Stomach smooth muscle (tissue), 2 donors: ENCODE measurements around the gene DCTN4.
"Not testable (repeated sequence)": the region's sequence is repeated elsewhere in the genome, so short reads cannot be mapped to it uniquely, and the experiment has no call there.

ENCODE experiments used
- H3K27ac ChIP-seq: one replicate; pipeline ENCODE4 v1.7.0; 2013; ENCODE audit warnings: mild to moderate bottlenecking, low read length, inconsistent platforms
- H3K27me3 ChIP-seq, 2 donors: one replicate each; pipeline ENCODE4 v1.7.0; 2013; ENCODE audit warnings: low read length in 2 of 2; ENCODE audit not compliant: insufficient read depth in 2 of 2, control insufficient read depth in 1 of 2
- H3K36me3 ChIP-seq, 2 donors: one replicate each; pipeline ENCODE4 v1.7.0; 2013; ENCODE audit warnings: low read length in 2 of 2; ENCODE audit not compliant: control insufficient read depth in 2 of 2, insufficient read depth in 2 of 2
- H3K4me1 ChIP-seq: one replicate; pipeline ENCODE4 v1.7.0; 2013; ENCODE audit warnings: low read length; ENCODE audit not compliant: control insufficient read depth, insufficient read depth
- H3K4me3 ChIP-seq, 2 donors: one replicate each; pipeline ENCODE4 v1.7.0; 2013; ENCODE audit warnings: low read length in 2 of 2
- H3K9ac ChIP-seq, 2 donors: one replicate each; pipeline ENCODE4 v1.7.0; 2013; ENCODE audit warnings: low read length in 2 of 2, mild to moderate bottlenecking in 1 of 2
- H3K9me3 ChIP-seq, 2 donors: one replicate each; pipeline ENCODE4 v1.7.0; 2013; ENCODE audit warnings: low read length in 2 of 2; ENCODE audit not compliant: control insufficient read depth in 2 of 2
- donor health status: healthy.
- donor health status: Pancreatic carcinoma.

Gene DCTN4

DNA sequence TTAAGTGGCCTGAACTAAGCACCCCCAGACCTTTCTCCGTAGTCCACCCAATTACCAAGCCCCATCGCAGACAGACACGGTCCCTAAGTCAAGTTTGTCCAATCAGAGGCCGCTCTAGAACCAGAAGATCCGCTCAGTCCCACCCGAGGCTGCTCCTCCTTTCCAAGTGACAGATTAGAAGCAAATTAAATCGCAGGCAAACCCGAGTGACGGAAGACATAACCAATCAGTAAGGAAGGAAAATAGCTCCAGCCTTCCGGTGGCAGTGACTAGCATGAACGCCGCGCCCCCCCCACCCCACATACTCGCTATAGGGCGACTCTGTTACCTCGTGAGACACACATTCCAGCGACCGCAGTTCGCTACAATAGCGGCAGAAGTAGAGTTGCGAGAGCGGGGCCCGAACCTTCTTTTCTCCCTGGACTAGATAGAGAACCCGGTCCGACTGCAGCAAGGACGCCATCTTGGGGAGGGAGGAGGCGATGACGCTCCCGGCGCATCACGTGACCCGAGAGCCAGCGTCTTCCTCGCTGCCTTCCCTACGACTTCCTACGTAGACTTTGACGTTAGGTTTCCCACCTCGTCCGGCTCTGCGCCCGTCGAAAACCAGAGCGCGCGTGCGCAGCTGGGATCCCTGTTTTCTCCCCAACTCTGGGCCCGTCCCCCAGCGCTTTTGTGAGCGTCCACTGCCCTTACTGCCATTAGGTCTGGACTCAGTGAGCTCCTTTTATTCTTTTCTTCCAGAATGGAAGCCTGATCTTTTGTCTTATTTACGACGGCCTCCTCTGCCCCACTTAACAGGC lies at the start of gene DCTN4:
Gene DCTN4, minus strand, starts transcription at position 487 of the 803 bp plus-strand sequence. Its CDS starts 24 bp downstream, at position 463.
- Histone ChIP-seq H3K9me3 (no peaks in the 10 kb centered on the region), H3K4me1 (peaks cover 9% of the 10 kb centered on the region), H3K27ac (peak within 1 kb of the TSS; percentile 99), H3K27me3 (no peaks in the 10 kb centered on the region), H3K9ac (peak within 1 kb of the TSS; percentile 95 to 97), H3K36me3 (peaks cover 9 to 16% of the 10 kb centered on the region in 2 donors), H3K4me3 (peak within 1 kb of the TSS; percentile 92 to 95)

GRCh38 chr5:150804388-150804787 lies 45.6 kb upstream of the DCTN4 start:
- H3K27ac ChIP-seq, result no peak overlapping the region
- no peaks in the 10 kb centered on the region for H3K36me3 ChIP-seq
- H3K27me3 ChIP-seq, result no peaks in the 10 kb centered on the region
- no peak overlapping the region for H3K9ac ChIP-seq
- H3K9me3 ChIP-seq, result no peaks in the 10 kb centered on the region
- no peak overlapping the region for H3K4me3 ChIP-seq
- peaks cover 7% of the 10 kb centered on the region for H3K4me1 ChIP-seq

DNA sequence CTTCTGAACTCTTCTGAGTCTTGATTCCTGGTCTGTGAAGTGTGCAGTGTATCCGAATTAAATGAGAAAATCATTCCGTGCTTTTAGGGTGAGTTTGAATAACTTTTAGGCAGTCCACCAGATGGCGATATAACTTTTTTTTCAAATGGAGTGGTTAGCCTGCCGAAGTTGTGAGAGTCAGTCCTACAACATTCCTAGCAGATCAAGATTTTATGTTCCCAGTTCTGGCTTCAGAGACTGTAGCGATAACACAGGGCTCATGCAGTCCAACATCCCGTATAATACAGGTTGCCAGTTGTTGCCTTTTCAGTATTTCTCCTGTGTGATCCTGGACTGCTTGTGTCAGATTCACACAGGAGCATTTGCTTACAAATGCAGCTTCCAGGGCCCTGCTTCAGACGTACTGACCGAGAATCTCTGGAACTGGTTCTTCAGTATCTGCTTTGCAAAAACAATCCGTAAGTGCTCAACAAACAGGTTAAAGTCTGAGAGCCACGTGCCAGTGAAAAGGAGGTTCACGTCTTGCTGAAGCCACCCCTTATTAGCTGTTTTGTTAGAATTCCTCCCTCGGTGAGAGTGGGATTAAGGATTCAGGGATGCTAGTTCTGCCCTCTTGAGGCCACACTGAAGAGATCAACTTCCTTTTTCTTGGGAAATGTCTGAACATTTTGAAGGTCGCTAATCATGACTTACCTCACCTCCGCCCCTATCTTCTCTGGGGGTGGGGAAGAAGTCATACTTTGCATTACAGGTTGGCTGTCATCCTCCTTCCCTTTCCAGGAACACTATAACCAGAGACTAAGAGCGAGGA lies 42.5 kb upstream of the DCTN4 start:
- Histone ChIP-seq H3K4me3 (peak overlapping the region; percentile 52 to 76), H3K27me3 (no peaks in the 10 kb centered on the region), H3K4me1 (peaks cover 7% of the 10 kb centered on the region), H3K9me3 (no peaks in the 10 kb centered on the region), H3K36me3 (peaks cover 7 to 8% of the 10 kb centered on the region in 2 donors), H3K27ac (no peak overlapping the region), H3K9ac (peak overlapping the region; percentile 50 to 79)

DNA sequence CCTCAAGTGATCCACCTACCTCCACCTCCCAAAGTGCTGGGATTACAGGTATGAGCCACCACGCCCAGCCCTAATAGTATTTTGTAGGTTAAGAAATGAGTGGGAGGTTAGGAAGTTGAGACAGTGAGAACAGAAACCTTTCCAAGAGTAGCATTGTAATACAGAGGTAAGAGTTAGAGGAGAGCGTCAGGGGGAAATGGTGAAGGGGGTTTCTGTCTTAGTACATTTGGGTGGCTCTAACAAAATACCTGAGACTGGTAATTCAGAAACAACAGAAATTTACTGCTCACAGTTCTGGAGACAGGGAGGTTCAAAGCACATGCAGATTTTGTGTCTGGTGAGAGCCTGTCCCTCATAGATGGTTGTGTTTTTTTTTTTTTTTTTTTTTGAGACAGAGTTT lies 38.6 kb upstream of the DCTN4 start:
- Histone ChIP-seq H3K36me3 (peaks cover 19 to 20% of the 10 kb centered on the region in 2 donors), H3K27ac (no peak overlapping the region), H3K4me3 (no peak overlapping the region), H3K27me3 (no peaks in the 10 kb centered on the region), H3K9ac (no peak overlapping the region), H3K9me3 (no peaks in the 10 kb centered on the region), H3K4me1 (peaks cover 7% of the 10 kb centered on the region)

- H3K27me3 ChIP-seq, result no peaks in the 10 kb centered on the region
- H3K9ac ChIP-seq, result no peak overlapping the region
- peaks cover 19 to 20% of the 10 kb centered on the region in 2 donors for H3K36me3 ChIP-seq
- no peak overlapping the region for H3K27ac ChIP-seq
- H3K4me1 ChIP-seq, result peaks cover 8% of the 10 kb centered on the region
- H3K4me3 ChIP-seq, result no peak overlapping the region
- H3K9me3 ChIP-seq, result no peaks in the 10 kb centered on the region
Measured at GRCh38 chr5:150794927-150795326, 36.1 kb upstream of the DCTN4 start.

GRCh38 chr5:150793423-150793888 lies 34.6 kb upstream of the DCTN4 start:
- not testable (repeated sequence) for H3K9ac ChIP-seq, H3K9me3 ChIP-seq, H3K4me3 ChIP-seq, H3K27me3 ChIP-seq, H3K27ac ChIP-seq
- H3K36me3 ChIP-seq, result peaks cover 19 to 20% of the 10 kb centered on the region in 2 donors
- peaks cover 11% of the 10 kb centered on the region for H3K4me1 ChIP-seq

DNA sequence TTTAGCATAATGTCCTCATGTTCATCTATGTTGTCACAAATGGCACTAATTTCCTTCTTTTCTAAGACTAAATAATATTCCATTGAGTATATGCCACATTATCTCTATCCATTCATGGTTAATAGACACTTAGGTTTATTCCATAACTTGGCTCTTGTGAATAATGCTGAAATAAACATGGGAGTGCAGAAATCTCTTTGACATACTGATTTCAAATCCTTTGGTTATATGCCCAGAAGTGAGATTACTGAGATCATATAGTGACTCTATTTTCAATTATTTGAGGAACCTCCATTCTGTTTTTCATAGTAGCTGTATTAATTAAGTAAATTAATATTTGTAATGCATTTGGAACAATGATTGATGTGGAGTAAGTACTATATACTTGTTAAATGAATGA lies 32.7 kb upstream of the DCTN4 start:
- Histone ChIP-seq H3K4me1 (peaks cover 11% of the 10 kb centered on the region), H3K36me3 (peaks cover 13 to 15% of the 10 kb centered on the region in 2 donors), H3K9me3 (no peaks in the 10 kb centered on the region), H3K27ac (no peak overlapping the region), H3K4me3 (no peak overlapping the region), H3K27me3 (no peaks in the 10 kb centered on the region), H3K9ac (no peak overlapping the region)

DNA sequence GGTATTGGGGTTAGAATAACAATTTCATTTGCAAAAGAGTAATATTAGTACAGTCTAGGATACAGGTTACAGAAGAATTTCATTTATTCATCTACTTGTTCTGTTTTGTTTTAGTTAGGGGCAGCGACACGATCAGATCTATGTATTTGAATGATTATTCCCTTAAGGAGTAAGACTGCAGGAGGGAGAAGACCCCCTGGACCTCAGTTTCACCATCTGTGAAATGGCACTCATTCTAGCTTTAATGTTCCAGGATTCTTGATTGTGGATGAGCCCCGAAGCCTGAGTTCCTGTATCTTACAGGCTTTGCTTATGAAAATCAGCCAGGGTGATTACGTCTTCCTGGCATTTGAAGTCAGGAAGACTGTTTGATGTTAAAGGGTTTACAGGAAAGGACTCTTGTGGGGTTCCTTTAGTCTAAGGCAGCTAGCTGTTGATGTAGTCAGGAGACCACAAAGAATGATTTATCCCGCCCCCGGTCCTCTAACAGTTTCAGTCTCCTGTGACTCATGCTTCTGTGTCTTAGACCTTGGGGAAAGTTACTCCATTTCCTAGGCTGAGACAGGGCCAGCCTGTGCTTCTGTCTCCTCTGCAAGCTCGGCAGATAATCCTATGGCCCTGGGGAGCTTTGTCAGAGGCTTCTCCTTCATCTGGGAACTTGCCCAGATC lies 31.3 kb upstream of the DCTN4 start:
- no peaks in the 10 kb centered on the region for H3K9me3 ChIP-seq
- H3K36me3 ChIP-seq, result peaks cover 0 to under 1% of the 10 kb centered on the region in 2 donors
- H3K4me3 ChIP-seq, result peak overlapping the region in 1 of 2 donors; percentile 47
- H3K9ac ChIP-seq, result peak overlapping the region in 1 of 2 donors; percentile 30
- H3K27me3 ChIP-seq, result no peaks in the 10 kb centered on the region
- H3K27ac ChIP-seq, result peak overlapping the region; percentile 12
- peaks cover 11% of the 10 kb centered on the region for H3K4me1 ChIP-seq

GRCh38 chr5:150789450-150789849 lies 30.6 kb upstream of the DCTN4 start:
- H3K36me3 ChIP-seq, result no peaks in the 10 kb centered on the region
- H3K4me3 ChIP-seq, result peak overlapping the region; percentile 3 to 16
- no peak overlapping the region for H3K27ac ChIP-seq
- H3K9ac ChIP-seq, result no peak overlapping the region
- no peaks in the 10 kb centered on the region for H3K9me3 ChIP-seq
- H3K27me3 ChIP-seq, result no peaks in the 10 kb centered on the region
- peaks cover 11% of the 10 kb centered on the region for H3K4me1 ChIP-seq

GRCh38 chr5:150788977-150789376 lies 30.2 kb upstream of the DCTN4 start:
- Histone ChIP-seq H3K36me3 (no peaks in the 10 kb centered on the region), H3K9ac (no peak overlapping the region), H3K4me3 (peak overlapping the region; percentile 3 to 16), H3K27ac (no peak overlapping the region), H3K27me3 (no peaks in the 10 kb centered on the region), H3K4me1 (peaks cover 15% of the 10 kb centered on the region), H3K9me3 (no peaks in the 10 kb centered on the region)
